ENCODE data around the gene MARCKSL1.

The MARCKSL1 gene, protein sequence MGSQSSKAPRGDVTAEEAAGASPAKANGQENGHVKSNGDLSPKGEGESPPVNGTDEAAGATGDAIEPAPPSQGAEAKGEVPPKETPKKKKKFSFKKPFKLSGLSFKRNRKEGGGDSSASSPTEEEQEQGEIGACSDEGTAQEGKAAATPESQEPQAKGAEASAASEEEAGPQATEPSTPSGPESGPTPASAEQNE

DNA sequence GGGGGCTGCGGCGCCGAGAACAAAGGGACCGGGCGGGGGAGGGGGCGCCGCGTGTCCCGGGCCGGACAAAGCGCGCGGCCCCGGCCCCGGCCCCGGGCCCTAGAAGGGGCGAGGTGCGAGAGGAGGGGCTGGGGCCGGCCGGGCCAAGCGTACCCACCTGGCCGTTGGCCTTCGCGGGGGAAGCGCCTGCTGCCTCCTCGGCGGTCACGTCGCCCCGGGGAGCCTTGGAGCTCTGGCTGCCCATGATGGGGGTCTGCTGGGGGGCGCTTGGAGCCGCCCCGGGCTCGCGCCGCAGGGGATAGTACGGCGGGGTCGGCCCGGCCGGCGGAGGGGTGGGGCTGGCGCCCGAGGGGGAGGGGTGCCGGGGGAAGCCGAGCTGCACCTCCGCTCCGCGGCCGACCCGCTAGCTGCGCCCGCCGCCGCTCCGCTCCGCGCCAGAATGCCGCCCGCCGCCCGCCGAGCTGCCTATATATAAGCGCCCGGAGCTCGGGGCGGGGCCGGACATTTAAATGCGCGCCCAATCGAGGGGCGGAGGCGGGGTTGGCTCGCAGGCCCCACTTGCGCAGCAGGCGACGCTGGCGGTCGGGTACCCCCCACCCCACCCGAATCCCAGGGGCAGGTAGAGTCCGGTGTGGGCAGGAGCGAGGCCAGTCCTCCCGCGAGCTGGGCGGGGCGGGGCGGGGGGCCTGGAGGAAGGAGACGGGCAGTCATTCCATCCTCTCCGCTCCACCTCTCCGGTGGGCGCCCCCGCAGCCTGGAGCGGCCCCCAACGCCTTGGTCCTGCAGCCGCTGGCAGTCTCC lies at the start of gene MARCKSL1:
Gene MARCKSL1 (minus strand): TSS at position 444 of the 801 bp plus-strand sequence. CDS start 200 bp downstream, at position 244.
- H3K4me3 ChIP-seq (ENCODE audit: low read depth, low read length), result peak within 1 kb of the TSS; percentile 89
- H3K27ac ChIP-seq (ENCODE audit: low read depth, low read length), result no peak within 1 kb of the TSS
- H3K4me1 ChIP-seq (ENCODE audit: control insufficient read depth, insufficient read depth, low read length, unreplicated experiment), result peaks cover 25% of the 10 kb centered on the region
- H3K27me3 ChIP-seq (ENCODE audit: insufficient read depth, low read length), result no peaks in the 10 kb centered on the region
- no peak within 1 kb of the TSS for H2AFZ ChIP-seq (ENCODE audit: low read length, unreplicated experiment)
- H3K36me3 ChIP-seq (ENCODE audit: insufficient read depth, low read length), result peaks cover 10% of the 10 kb centered on the region; the same call in 1 of the 2 replicates
- H3K79me2 ChIP-seq (ENCODE audit: control insufficient read depth, insufficient read depth, low read length, unreplicated experiment), result peaks cover 2% of the 10 kb centered on the region

DNA sequence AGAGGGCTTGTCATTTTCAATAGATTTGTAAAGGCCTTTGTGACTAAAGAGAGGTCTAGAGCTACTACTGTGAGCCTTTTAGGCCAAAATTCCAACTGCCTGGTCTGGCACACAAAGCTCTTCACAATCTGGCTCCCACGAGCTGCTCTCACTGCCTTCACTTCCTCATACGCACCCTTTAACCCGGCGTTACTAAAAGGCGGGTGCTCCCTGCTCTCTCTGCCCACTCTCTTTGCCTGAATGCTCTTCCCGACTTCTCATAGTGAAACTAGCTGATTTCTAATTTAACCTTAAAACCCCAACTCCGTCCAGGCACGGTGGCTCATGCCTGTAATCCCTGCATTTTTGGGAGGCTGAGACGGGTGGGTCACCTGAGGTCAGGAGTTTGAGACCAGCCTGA lies 44.0 kb upstream of the MARCKSL1 start:
- Histone ChIP-seq H3K4me1 (ENCODE audit: control insufficient read depth, insufficient read depth, low read length, unreplicated experiment) (no peaks in the 10 kb centered on the region), H2AFZ (ENCODE audit: low read length, unreplicated experiment) (no peak overlapping the region), H3K36me3 (ENCODE audit: insufficient read depth, low read length) (peaks cover 25% of the 10 kb centered on the region), H3K27me3 (ENCODE audit: insufficient read depth, low read length) (no peaks in the 10 kb centered on the region), H3K4me3 (ENCODE audit: low read depth, low read length) (no peak overlapping the region), H3K79me2 (ENCODE audit: control insufficient read depth, insufficient read depth, low read length, unreplicated experiment) (no peaks in the 10 kb centered on the region), H3K27ac (ENCODE audit: low read depth, low read length) (no peak overlapping the region)

DNA sequence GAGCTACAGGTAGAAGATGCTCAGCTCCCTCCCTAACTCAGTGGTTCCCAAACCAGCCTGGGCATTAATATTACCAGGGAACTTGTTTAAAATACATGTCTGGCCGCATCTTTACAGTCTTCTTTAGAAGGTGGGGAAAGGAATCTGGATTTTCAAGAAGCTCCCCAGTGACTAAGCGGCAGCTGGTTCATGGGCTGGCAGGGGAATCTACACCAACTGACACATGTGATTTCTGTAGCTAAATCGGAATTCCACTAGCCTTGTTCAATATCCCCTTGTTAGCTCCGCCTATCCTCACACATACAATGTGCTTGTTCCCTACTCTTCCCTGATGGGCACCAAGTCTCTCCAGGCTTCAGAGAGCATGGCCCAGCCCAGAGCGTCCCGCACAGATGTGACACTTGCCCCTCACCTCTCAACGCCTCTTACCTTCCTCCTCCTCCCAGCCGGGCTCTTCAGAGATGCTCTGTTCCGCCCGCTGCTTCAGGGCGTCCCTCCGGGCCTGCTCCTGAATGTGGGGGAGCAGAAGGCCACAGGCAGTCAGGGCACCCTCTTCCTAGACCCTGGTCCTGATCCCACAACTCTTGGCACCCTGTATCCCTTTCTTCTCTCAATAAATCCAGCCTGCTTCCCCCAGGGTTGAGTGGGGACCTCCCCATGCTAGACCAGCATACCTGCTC lies 41.6 kb upstream of the MARCKSL1 start:
- no peak overlapping the region for H2AFZ ChIP-seq (ENCODE audit: low read length, unreplicated experiment)
- H3K4me3 ChIP-seq (ENCODE audit: low read depth, low read length), result no peak overlapping the region
- no peaks in the 10 kb centered on the region for H3K27me3 ChIP-seq (ENCODE audit: insufficient read depth, low read length)
- no peak overlapping the region for H3K27ac ChIP-seq (ENCODE audit: low read depth, low read length)
- peaks cover 14% of the 10 kb centered on the region for H3K36me3 ChIP-seq (ENCODE audit: insufficient read depth, low read length)
- no peaks in the 10 kb centered on the region for H3K4me1 ChIP-seq (ENCODE audit: control insufficient read depth, insufficient read depth, low read length, unreplicated experiment)
- no peaks in the 10 kb centered on the region for H3K79me2 ChIP-seq (ENCODE audit: control insufficient read depth, insufficient read depth, low read length, unreplicated experiment)

DNA sequence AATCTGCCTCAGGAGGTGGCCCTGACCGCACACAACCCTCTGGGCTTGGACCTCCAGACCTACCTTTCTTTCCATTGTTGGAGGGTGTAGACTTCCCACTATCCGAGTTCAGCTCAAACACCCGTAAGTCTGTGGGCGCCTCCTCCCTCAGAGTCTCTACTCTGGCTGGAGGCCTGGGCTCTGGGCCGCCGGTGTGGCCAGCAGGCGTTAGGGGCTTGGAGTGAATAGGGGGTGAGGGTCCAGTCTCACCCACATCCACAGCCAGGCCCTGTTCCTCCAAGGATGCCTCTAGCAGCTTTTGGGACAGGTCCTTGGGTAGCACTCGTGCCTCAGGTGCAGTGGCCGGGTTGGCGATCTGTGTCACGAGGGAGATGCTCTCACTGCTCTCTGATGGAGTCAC lies 40.2 kb upstream of the MARCKSL1 start:
- Histone ChIP-seq H3K27me3 (ENCODE audit: insufficient read depth, low read length) (no peaks in the 10 kb centered on the region), H3K79me2 (ENCODE audit: control insufficient read depth, insufficient read depth, low read length, unreplicated experiment) (no peaks in the 10 kb centered on the region), H3K4me1 (ENCODE audit: control insufficient read depth, insufficient read depth, low read length, unreplicated experiment) (no peaks in the 10 kb centered on the region), H3K4me3 (ENCODE audit: low read depth, low read length) (no peak overlapping the region), H3K36me3 (ENCODE audit: insufficient read depth, low read length) (peaks cover 9% of the 10 kb centered on the region), H3K27ac (ENCODE audit: low read depth, low read length) (no peak overlapping the region), H2AFZ (ENCODE audit: low read length, unreplicated experiment) (no peak overlapping the region)

DNA sequence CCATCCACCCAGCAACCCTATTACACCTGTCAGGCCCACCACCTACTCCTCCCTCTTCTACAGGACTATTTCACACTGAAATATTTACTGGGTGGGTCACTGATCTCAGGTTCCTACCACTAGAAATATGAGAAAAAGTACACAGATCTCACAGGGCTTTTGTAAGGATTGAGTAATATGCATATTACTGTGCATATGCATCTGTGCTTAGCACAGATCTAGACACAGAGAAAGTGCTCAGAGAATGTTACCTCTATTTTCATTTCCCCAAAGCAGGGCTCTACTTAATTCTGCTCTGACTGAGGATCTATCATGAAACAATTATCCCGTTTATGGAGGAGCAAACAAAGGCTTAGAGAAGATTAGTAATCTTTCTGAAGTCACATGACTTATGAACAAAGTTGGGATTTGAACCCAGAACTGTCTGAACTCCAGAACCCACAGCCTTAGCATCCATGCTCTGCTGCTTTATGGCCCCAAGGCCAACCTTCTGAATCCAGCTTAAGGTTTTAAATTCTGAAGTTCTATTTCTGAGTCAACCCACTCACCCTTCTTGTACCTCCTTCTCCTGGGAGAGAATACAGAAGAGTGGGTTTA lies 38.1 kb upstream of the MARCKSL1 start:
- Histone ChIP-seq H3K36me3 (ENCODE audit: insufficient read depth, low read length) (peaks cover 6% of the 10 kb centered on the region), H3K4me1 (ENCODE audit: control insufficient read depth, insufficient read depth, low read length, unreplicated experiment) (no peaks in the 10 kb centered on the region), H3K79me2 (ENCODE audit: control insufficient read depth, insufficient read depth, low read length, unreplicated experiment) (no peaks in the 10 kb centered on the region), H3K27me3 (ENCODE audit: insufficient read depth, low read length) (no peaks in the 10 kb centered on the region), H2AFZ (ENCODE audit: low read length, unreplicated experiment) (no peak overlapping the region), H3K27ac (ENCODE audit: low read depth, low read length) (no peak overlapping the region), H3K4me3 (ENCODE audit: low read depth, low read length) (no peak overlapping the region)

DNA sequence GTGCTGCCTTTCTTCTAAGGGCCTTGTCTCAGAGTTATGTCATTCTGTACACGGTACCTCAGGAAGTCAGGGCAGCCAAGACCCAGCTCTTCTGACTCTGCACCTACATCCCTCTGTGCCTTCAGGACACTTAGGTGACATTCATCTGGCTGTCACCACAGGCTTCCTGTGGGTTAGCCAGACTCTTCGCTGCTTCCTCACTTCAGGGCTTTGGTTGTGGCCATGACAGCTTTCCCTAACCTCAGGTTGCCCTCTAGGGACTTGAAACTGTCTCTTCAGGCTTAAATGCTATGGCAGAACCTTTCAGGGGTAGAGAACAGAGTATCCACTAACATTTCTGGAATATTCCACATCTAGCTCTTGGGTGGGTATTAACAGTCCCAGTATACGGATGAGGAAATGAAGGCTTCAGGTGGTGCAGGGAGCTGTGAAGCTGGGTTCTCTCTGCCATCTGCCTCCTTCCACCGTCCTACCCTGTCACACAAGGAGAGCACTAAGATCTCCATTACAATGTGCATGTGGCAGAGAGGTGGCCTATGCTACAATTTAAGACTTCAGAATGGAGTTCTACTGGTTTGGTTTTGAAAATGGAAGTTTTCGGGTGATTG lies 36.2 kb upstream of the MARCKSL1 start:
- Histone ChIP-seq H2AFZ (ENCODE audit: low read length, unreplicated experiment) (no peak overlapping the region), H3K36me3 (ENCODE audit: insufficient read depth, low read length) (peaks cover 10% of the 10 kb centered on the region), H3K79me2 (ENCODE audit: control insufficient read depth, insufficient read depth, low read length, unreplicated experiment) (no peaks in the 10 kb centered on the region), H3K4me3 (ENCODE audit: low read depth, low read length) (no peak overlapping the region), H3K27me3 (ENCODE audit: insufficient read depth, low read length) (no peaks in the 10 kb centered on the region), H3K27ac (ENCODE audit: low read depth, low read length) (no peak overlapping the region), H3K4me1 (ENCODE audit: control insufficient read depth, insufficient read depth, low read length, unreplicated experiment) (no peaks in the 10 kb centered on the region)

DNA sequence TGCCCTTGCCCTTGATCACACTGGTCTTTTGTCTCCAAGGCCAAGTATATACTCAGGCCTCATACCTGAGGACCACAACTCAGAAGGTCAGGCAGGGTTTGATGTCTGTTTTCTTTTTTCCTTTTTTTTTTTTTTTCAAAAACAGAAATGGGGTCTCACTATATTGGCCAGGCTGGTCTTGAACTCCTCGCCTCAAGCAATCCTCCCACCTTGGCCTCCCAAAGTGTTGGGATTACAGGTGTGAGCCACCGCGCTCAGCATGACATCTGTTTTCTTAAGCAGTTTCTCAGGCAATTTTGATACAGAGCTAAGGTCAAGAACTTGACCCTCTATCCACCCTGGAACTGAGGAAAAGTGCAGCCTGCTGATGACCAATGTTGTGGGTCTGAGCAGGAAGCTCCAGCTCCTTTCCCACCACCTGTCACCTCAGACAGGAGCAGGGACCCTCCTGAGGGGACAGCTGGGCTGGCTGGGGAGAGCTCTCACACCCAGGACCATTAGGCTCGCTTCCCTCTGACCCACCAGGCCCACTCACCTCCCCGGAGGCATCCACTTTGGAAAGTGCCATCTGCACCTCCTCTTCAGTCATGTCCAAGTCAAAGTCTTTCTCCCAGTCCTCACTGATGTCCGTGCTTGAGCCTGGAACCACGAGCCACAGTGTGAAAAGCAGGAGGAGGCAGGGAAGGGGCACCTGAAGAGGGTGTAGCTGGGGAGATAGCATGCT lies 32.0 kb upstream of the MARCKSL1 start:
- H2AFZ ChIP-seq (ENCODE audit: low read length, unreplicated experiment), result no peak overlapping the region
- H3K36me3 ChIP-seq (ENCODE audit: insufficient read depth, low read length), result peaks cover 12% of the 10 kb centered on the region; the same call in 1 of the 2 replicates
- H3K4me3 ChIP-seq (ENCODE audit: low read depth, low read length), result no peak overlapping the region
- H3K79me2 ChIP-seq (ENCODE audit: control insufficient read depth, insufficient read depth, low read length, unreplicated experiment), result no peaks in the 10 kb centered on the region
- H3K4me1 ChIP-seq (ENCODE audit: control insufficient read depth, insufficient read depth, low read length, unreplicated experiment), result no peaks in the 10 kb centered on the region
- H3K27ac ChIP-seq (ENCODE audit: low read depth, low read length), result no peak overlapping the region
- H3K27me3 ChIP-seq (ENCODE audit: insufficient read depth, low read length), result no peaks in the 10 kb centered on the region

DNA sequence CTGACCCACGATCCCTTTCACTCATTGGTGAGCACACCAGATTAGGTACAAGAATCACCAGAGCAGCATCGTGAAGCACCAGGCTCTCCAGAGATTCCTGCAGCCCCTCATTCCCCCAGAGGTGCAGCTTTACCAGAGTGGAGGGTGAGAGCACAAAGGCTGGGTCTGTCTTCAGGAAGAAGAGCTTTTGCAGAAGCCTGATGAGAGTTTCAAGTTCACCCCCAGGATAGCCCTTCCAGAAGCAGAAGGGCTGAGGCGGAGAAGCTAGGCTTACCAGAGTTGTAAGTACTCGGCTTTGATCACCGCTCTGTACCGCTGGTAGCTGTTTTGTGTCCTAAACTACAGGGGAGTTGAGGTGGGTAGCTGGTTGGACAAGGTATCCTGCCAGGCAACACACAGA lies 29.4 kb upstream of the MARCKSL1 start:
- Histone ChIP-seq H3K36me3 (ENCODE audit: insufficient read depth, low read length) (peaks cover 12% of the 10 kb centered on the region; the same call in 1 of the 2 replicates), H3K79me2 (ENCODE audit: control insufficient read depth, insufficient read depth, low read length, unreplicated experiment) (no peaks in the 10 kb centered on the region), H2AFZ (ENCODE audit: low read length, unreplicated experiment) (no peak overlapping the region), H3K4me1 (ENCODE audit: control insufficient read depth, insufficient read depth, low read length, unreplicated experiment) (no peaks in the 10 kb centered on the region), H3K4me3 (ENCODE audit: low read depth, low read length) (no peak overlapping the region), H3K27me3 (ENCODE audit: insufficient read depth, low read length) (no peaks in the 10 kb centered on the region), H3K27ac (ENCODE audit: low read depth, low read length) (no peak overlapping the region)

DNA sequence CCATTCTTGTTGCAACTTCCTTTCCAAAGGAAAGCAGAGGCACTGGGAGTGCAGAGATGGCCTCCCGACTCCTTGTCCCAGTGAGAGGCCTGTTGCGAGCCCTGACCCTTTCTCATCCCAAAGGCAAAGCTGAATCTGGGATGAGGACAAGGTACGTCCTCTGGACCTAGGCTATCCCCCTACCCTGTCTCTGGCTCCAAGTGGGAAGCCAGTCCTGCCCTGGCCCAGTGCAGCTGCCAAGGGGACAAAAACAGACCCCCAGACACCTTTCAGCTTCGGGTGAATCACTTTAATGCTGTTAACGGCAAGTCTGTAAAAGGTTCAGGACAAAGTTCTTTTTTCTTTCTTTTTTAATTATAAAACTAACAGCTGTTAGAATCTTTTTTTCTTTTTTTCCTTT lies 28.8 kb upstream of the MARCKSL1 start:
- H3K36me3 ChIP-seq (ENCODE audit: insufficient read depth, low read length), result peaks cover 12% of the 10 kb centered on the region; the same call in 1 of the 2 replicates
- no peaks in the 10 kb centered on the region for H3K27me3 ChIP-seq (ENCODE audit: insufficient read depth, low read length)
- no peak overlapping the region for H3K4me3 ChIP-seq (ENCODE audit: low read depth, low read length)
- no peak overlapping the region for H2AFZ ChIP-seq (ENCODE audit: low read length, unreplicated experiment)
- no peaks in the 10 kb centered on the region for H3K4me1 ChIP-seq (ENCODE audit: control insufficient read depth, insufficient read depth, low read length, unreplicated experiment)
- no peaks in the 10 kb centered on the region for H3K79me2 ChIP-seq (ENCODE audit: control insufficient read depth, insufficient read depth, low read length, unreplicated experiment)
- H3K27ac ChIP-seq (ENCODE audit: low read depth, low read length), result no peak overlapping the region

DNA sequence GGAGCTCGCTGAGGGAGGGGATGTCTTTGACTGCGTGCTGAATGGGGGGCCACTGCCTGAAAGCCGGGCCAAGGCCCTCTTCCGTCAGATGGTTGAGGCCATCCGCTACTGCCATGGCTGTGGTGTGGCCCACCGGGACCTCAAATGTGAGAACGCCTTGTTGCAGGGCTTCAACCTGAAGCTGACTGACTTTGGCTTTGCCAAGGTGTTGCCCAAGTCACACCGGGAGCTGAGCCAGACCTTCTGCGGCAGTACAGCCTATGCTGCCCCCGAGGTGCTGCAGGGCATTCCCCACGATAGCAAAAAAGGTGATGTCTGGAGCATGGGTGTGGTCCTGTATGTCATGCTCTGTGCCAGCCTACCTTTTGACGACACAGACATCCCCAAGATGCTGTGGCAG lies 27.7 kb upstream of the MARCKSL1 start:
- Histone ChIP-seq H3K4me1 (ENCODE audit: control insufficient read depth, insufficient read depth, low read length, unreplicated experiment) (no peaks in the 10 kb centered on the region), H2AFZ (ENCODE audit: low read length, unreplicated experiment) (no peak overlapping the region), H3K27me3 (ENCODE audit: insufficient read depth, low read length) (no peaks in the 10 kb centered on the region), H3K36me3 (ENCODE audit: insufficient read depth, low read length) (peaks cover 12% of the 10 kb centered on the region; the same call in 1 of the 2 replicates), H3K27ac (ENCODE audit: low read depth, low read length) (no peak overlapping the region), H3K4me3 (ENCODE audit: low read depth, low read length) (no peak overlapping the region), H3K79me2 (ENCODE audit: control insufficient read depth, insufficient read depth, low read length, unreplicated experiment) (no peaks in the 10 kb centered on the region)

All from ACC112 (cell line).